GM12878 (cell line): ENCODE measurements around the gene CCDC178. TPM values are rescaled to one million over a fixed set of nuclear protein-coding genes. Genes with fewer than 3 reads are reported as not detected.

Source experiments
- ATAC-seq: fragments of 200-7000 bp; cut with Tn5 transposase; 3 replicates; pipeline ENCODE4 v1.9.1; 2020; ENCODE audit warnings: mild to moderate bottlenecking, moderate library complexity
- BruUV-seq: library from RNA; stranded (reverse); fragments of 400-500 nt; replicated peaks from 2 replicates; lab custom pipeline; 2021; lab: Mats Ljungman, UMichigan
- CTCF ChIA-PET: fragments of 300-600 bp; sonication (Branson Sonifier 250); formaldehyde crosslinking; extraction: SDS; loops from one replicate; lab custom pipeline; 2021; ENCODE audit warnings: inconsistent platforms; lab: Yijun Ruan, JAX
- POLR2A ChIA-PET: fragments of 350-600 bp; formaldehyde crosslinking; extraction: SDS; loops from one replicate; lab custom pipeline; 2021; ENCODE audit warnings: inconsistent platforms; lab: Charles Lee
- RAD21 ChIA-PET: fragments of 300-600 bp; sonication (Branson Sonifier 250); formaldehyde crosslinking; loops from one replicate; lab custom pipeline; 2023; ENCODE audit warnings: antibody characterized with exemption; ENCODE audit not compliant: unreplicated experiment; lab: Charles Lee
- SMC1A ChIA-PET: fragments of 300-600 bp; sonication (Branson Sonifier 250); formaldehyde crosslinking; loops from one replicate; lab custom pipeline; 2023; ENCODE audit not compliant: unreplicated experiment, uncharacterized antibody; lab: Charles Lee
- DNase-seq: peaks from one replicate; pipeline ENCODE4 v3.0.0-alpha.2; 2011; ENCODE audit warnings: low read depth, low spot score
- FAIRE-seq: peaks from 3 replicates; lab custom pipeline; 2011; peaks lifted over from hg19 to GRCh38; lab: Jason Lieb, UNC
- H2AFZ ChIP-seq: 2 replicates; pipeline ENCODE4 v1.6.0; 2011; ENCODE audit warnings: low read depth, low read length, control low read depth; ENCODE audit not compliant: control insufficient read depth
- H3K27ac ChIP-seq: 2 replicates; pipeline ENCODE4 v1.5.1; 2011; ENCODE audit warnings: control low read depth; ENCODE audit not compliant: control insufficient read depth, insufficient read depth
- H3K27me3 ChIP-seq, 2 experiments: replicated peaks in 1 of 2; 2 replicates each; pipeline versions ENCODE4 v1.6.0 to v1.6.1; 2011; ENCODE audit warnings: low read length in 1 of 2; ENCODE audit not compliant: control insufficient read depth in 2 of 2, insufficient read depth in 2 of 2
- H3K36me3 ChIP-seq, 2 experiments: 2 replicates each; pipeline ENCODE4 v1.5.1; 2011; ENCODE audit warnings: low read length in 1 of 2; ENCODE audit not compliant: control insufficient read depth in 2 of 2, insufficient read depth in 2 of 2
- H3K4me1 ChIP-seq: 2 replicates; pipeline ENCODE4 v1.6.1; 2011; ENCODE audit warnings: mild to moderate bottlenecking, low read length, moderate library complexity, mixed read lengths; ENCODE audit not compliant: control insufficient read depth, insufficient read depth
- H3K4me2 ChIP-seq: 2 replicates; pipeline ENCODE4 v1.6.0; 2011; ENCODE audit warnings: control low read depth; ENCODE audit not compliant: control insufficient read depth, insufficient read depth
- H3K4me3 ChIP-seq: fragments of 200-600 bp; sonication (generic); 2 replicates; pipeline ENCODE4 v1.5.1; 2016
- H3K79me2 ChIP-seq: 2 replicates; pipeline ENCODE4 v1.6.0; 2011; ENCODE audit warnings: low read length; ENCODE audit not compliant: control insufficient read depth, insufficient read depth
- H3K9ac ChIP-seq: 2 replicates; pipeline ENCODE4 v1.8.0; 2011; ENCODE audit warnings: low read length, control low read depth, mixed read lengths; ENCODE audit not compliant: control insufficient read depth, insufficient read depth
- H3K9me3 ChIP-seq: replicated peaks from 3 replicates; pipeline ENCODE4 v1.5.1; 2011; ENCODE audit warnings: mild to moderate bottlenecking, low read length; ENCODE audit not compliant: control insufficient read depth, insufficient read depth
- H4K20me1 ChIP-seq: 2 replicates; pipeline ENCODE4 v1.6.0; 2011; ENCODE audit not compliant: control insufficient read depth, insufficient read depth
- ATF2 ChIP-seq: IDR thresholded peaks from 2 replicates; pipeline ENCODE4 v1.6.1; 2012; ENCODE audit warnings: low read length, inconsistent platforms
- BACH1 ChIP-seq: fragments of 450-650 bp; IDR thresholded peaks from 2 replicates; pipeline ENCODE4 v1.6.1; 2017; ENCODE audit warnings: mild to moderate bottlenecking, borderline replicate concordance
- CBX5 ChIP-seq: sonication (generic); IDR thresholded peaks from 2 replicates; pipeline ENCODE4 v1.6.1; 2016; ENCODE audit warnings: low read depth, moderate library complexity, mild to moderate bottlenecking, inconsistent platforms
- EGR1 ChIP-seq, 2 experiments: IDR thresholded peaks; 1 replicate in 1 of 2; 2 replicates in 1 of 2; pipeline ENCODE4 v1.6.1; 2011 to 2012; ENCODE audit warnings: low read depth in 2 of 2, low read length in 2 of 2, borderline replicate concordance in 1 of 2, mild to moderate bottlenecking in 1 of 2, moderate library complexity in 1 of 2
- EP300 ChIP-seq, 2 experiments: fragments of 150-350 bp in 1 of 2; IDR thresholded peaks; 2 replicates each; pipeline ENCODE4 v1.6.1; 2011 to 2012; ENCODE audit warnings: low read depth in 2 of 2, low read length in 2 of 2, borderline replicate concordance in 1 of 2, improper control_type of control experiment in 1 of 2, inconsistent platforms in 1 of 2; ENCODE audit not compliant: control insufficient read depth in 1 of 2
- FOXM1 ChIP-seq: IDR thresholded peaks from 2 replicates; pipeline ENCODE4 v1.6.1; 2012; ENCODE audit warnings: low read depth, mild to moderate bottlenecking, inconsistent platforms, low read length, moderate library complexity
- HCFC1 ChIP-seq: fragments of 150-350 bp; IDR thresholded peaks from 2 replicates; pipeline ENCODE4 v1.6.1; 2014; ENCODE audit warnings: low read length
- IRF3 ChIP-seq: fragments of 450-650 bp; IDR thresholded peaks from 2 replicates; pipeline ENCODE4 v1.6.1; 2014; ENCODE audit warnings: mild to moderate bottlenecking
- KLF5 ChIP-seq: fragments of 450-650 bp; IDR thresholded peaks from 2 replicates; pipeline ENCODE4 v1.6.1; 2014; ENCODE audit warnings: mild to moderate bottlenecking; ENCODE audit not compliant: partially characterized antibody
- MLLT1 ChIP-seq: fragments of 450-650 bp; IDR thresholded peaks from 2 replicates; pipeline ENCODE4 v1.6.1; 2016; ENCODE audit warnings: mild to moderate bottlenecking
- MXI1 ChIP-seq: fragments of 150-350 bp; IDR thresholded peaks from 2 replicates; pipeline ENCODE4 v1.6.1; 2011; ENCODE audit warnings: low read depth, mild to moderate bottlenecking, inconsistent platforms, low read length, improper control_type of control experiment
- NFXL1 ChIP-seq: fragments of 450-650 bp; IDR thresholded peaks from 2 replicates; pipeline ENCODE4 v1.6.1; 2017; ENCODE audit warnings: antibody characterized with exemption, mild to moderate bottlenecking, borderline replicate concordance
- NR2F1 ChIP-seq: fragments of 450-650 bp; conservative IDR thresholded peaks from 2 replicates; pipeline ENCODE4 v1.6.1; 2017; ENCODE audit warnings: mild to moderate bottlenecking
- RCOR1 ChIP-seq: conservative IDR thresholded peaks from 2 replicates; pipeline ENCODE4 v1.6.1; 2012; ENCODE audit warnings: low read depth, low read length, improper control_type of control experiment
- SPI1 ChIP-seq: IDR thresholded peaks from 2 replicates; pipeline ENCODE4 v1.6.1; 2011; ENCODE audit warnings: low read depth, mild to moderate bottlenecking, low read length, moderate library complexity, borderline replicate concordance; ENCODE audit not compliant: insufficient read depth
- TCF12 ChIP-seq: IDR thresholded peaks from 2 replicates; pipeline ENCODE4 v1.6.1; 2011; ENCODE audit warnings: low read depth, mild to moderate bottlenecking, low read length
- YY1 ChIP-seq: IDR thresholded peaks from 2 replicates; pipeline ENCODE4 v1.6.1; 2011; ENCODE audit warnings: low read depth, mild to moderate bottlenecking, low read length
- ZNF217 ChIP-seq: fragments of 450-650 bp; IDR thresholded peaks from 2 replicates; pipeline ENCODE4 v1.6.1; 2017; ENCODE audit warnings: antibody characterized with exemption, mild to moderate bottlenecking
- ZNF384 ChIP-seq: IDR thresholded peaks from 2 replicates; pipeline ENCODE4 v1.6.1; 2012; ENCODE audit warnings: low read depth, mild to moderate bottlenecking, low read length, improper control_type of control experiment, borderline replicate concordance
- ZSCAN29 ChIP-seq: fragments of 450-650 bp; IDR thresholded peaks from 2 replicates; pipeline ENCODE4 v1.6.1; 2017; ENCODE audit warnings: mild to moderate bottlenecking, moderate library complexity
- WGBS: methylation state at CpG from one replicate; pipeline ENCODE4 v1.1.6; 2016; ENCODE audit warnings: low lambda C conversion rate; ENCODE audit not compliant: insufficient replicate concordance, insufficient coverage; ENCODE audit errors: missing lambda C conversion rate; 5-methylcytosine and 5-hydroxymethylcytosine counted together
- in situ Hi-C: fragments of 300-500 bp; cut with MboI; formaldehyde crosslinking; loops from 9 replicates; pipeline ENCODE4 v1.14.3; 2018; ENCODE audit warnings: mixed read lengths
- intact Hi-C: fragments of 100-400 bp; cut with micrococcal nuclease; formaldehyde crosslinking; loops from one replicate; pipeline ENCODE4 v1.14.2; 2022; ENCODE audit not compliant: unreplicated experiment
- polyA plus RNA-seq, 11 experiments: library from polyadenylated mRNA; depleted of rRNA in 4 of 11; unstranded in 6 of 11; stranded (reverse) in 5 of 11; fragments of >200 nt; fragmentation: Nextera tagmentation in 4 of 11; fragmentation: Illumina TruSeq in 1 of 11; extraction: Ambion mirVana in 4 of 11; extraction: Trizol in 1 of 11; gene quantifications; 1 replicate in 1 of 11; 2 replicates in 10 of 11; pipeline versions ENCODE4 v1.2.1 to v1.2.3, GENCODE V29; 2011 to 2016; ENCODE audit warnings: inconsistent platforms in 2 of 11, missing spikeins in 2 of 11, low read depth in 1 of 11
- total RNA-seq, 4 experiments: library from RNA; depleted of rRNA in 3 of 4; stranded (reverse); fragments of >200 nt in 3 of 4; fragmentation: Illumina TruSeq in 1 of 4; extraction: Trizol in 1 of 4; gene quantifications; 2 replicates each; pipeline versions ENCODE4 v1.2.1 to v1.2.3, GENCODE V29; 2013 to 2021

Gene CCDC178
- total and polyA plus RNA-seq, 10 of the 15 experiments (the other 5 are each of a cell fraction or from before 2014, with no cell fraction given), result 0.04 TPM; not detected in 9

GRCh38 chr18:33020877-33021276 lies 419.6 kb downstream of the CCDC178 start:
- CTCF ChIA-PET, result no interaction called here

More at GRCh38 chr18:33020877-33021276, 419.6 kb downstream of the CCDC178 start:
- RAD21 ChIA-PET, result no interaction called here
- Histone ChIP-seq H2AFZ (no peak overlapping the region), H3K4me3 (no peak overlapping the region), H3K9ac (no peak overlapping the region), H3K4me2 (no peak overlapping the region), H4K20me1 (no peaks in the 10 kb centered on the region), H3K4me1 (no peaks in the 10 kb centered on the region), H3K27ac (no peak overlapping the region), H3K27me3 (no peaks in the 10 kb centered on the region), H3K9me3 (no peaks in the 10 kb centered on the region), H3K79me2 (no peaks in the 10 kb centered on the region), H3K36me3 (no peaks in the 10 kb centered on the region)
- 9% methylated on average over 2 of the region's 2 CpGs for WGBS
- FAIRE-seq (no peak), ATAC-seq (no peak), DNase-seq (no peak)
- intact Hi-C loops (loop anchor here (10.0 kb wide), 1 partner anchor 306 kb away; no protein-coding TSS in a partner anchor), in situ Hi-C loops (no loop called here)
- SMC1A ChIA-PET, result no interaction called here
- POLR2A ChIA-PET, result no interaction called here
- no TSS peak for BruUV-seq
- TF ChIP-seq ZNF217 (no peak), RCOR1 (no peak), EP300 (IDR thresholded peaks at IDR 0.05; ENCODE audit: borderline replicate concordance in 1 of 2, control insufficient read depth in 1 of 2, low read depth in 2 of 2, low read length in 2 of 2) (no peak), HCFC1 (no peak), SPI1 (no peak), BACH1 (no peak), ZNF384 (no peak), CBX5 (no peak), MXI1 (no peak), TCF12 (no peak), MLLT1 (no peak), NR2F1 (no peak), ATF2 (no peak), NFXL1 (no peak), KLF5 (no peak), FOXM1 (no peak), YY1 (no peak), EGR1 (IDR thresholded peaks at IDR 0.05; ENCODE audit: borderline replicate concordance in 1 of 2, low read depth in 2 of 2, low read length in 2 of 2) (no peak), ZSCAN29 (no peak), IRF3 (no peak)
- TF ChIP-seq, all 136 proteins: peak for 0
